Measurements from ENCODE around the gene MAG. TPM values are rescaled to one million over a fixed set of nuclear protein-coding genes. Genes with fewer than 3 reads are reported as not detected.

Gene MAG
- total RNA-seq, 2 experiments from 2014 or later, result 0.20 to 0.29 TPM

- H3K36me3 Mint-ChIP-seq, result no peaks in the 10 kb centered on the region
Measured at GRCh38 chr19:35346193-35347052, 54.5 kb downstream of the MAG start.

GRCh38 chr19:35347171-35347929 lies 55.4 kb downstream of the MAG start, which contains the start of gene FFAR1:
FFAR1 (plus strand) TSS chr19:35347902; CDS start chr19:35351552, 3,650 bp downstream.
- H3K36me3 Mint-ChIP-seq, result no peaks in the 10 kb centered on the region
- H3K27me3 Mint-ChIP-seq, result peaks cover 18% of the 10 kb centered on the region
- peak; percentile 57 for DNase-seq
- peak within 1 kb of the TSS; percentile 68 for H3K4me3 Mint-ChIP-seq
- H3K27ac Mint-ChIP-seq, result peak within 1 kb of the TSS; percentile 97
- H3K9me3 Mint-ChIP-seq, result no peaks in the 10 kb centered on the region
- H3K4me1 Mint-ChIP-seq, result peaks cover 31% of the 10 kb centered on the region

More at GRCh38 chr19:35346193-35347052, 54.5 kb downstream of the MAG start:
- Mint-ChIP-seq H3K4me3 (peak overlapping the region; percentile 68), H3K27me3 (peaks cover 23% of the 10 kb centered on the region), H3K27ac (peak overlapping the region; percentile 97), H3K9me3 (no peaks in the 10 kb centered on the region), H3K4me1 (peaks cover 31% of the 10 kb centered on the region)
- DNase-seq, result peak; percentile 78

- no peak for DNase-seq
- H3K4me1 Mint-ChIP-seq, result peaks cover 35% of the 10 kb centered on the region
- peak overlapping the region; percentile 97 for H3K27ac Mint-ChIP-seq
- no peaks in the 10 kb centered on the region for H3K36me3 Mint-ChIP-seq
- no peaks in the 10 kb centered on the region for H3K9me3 Mint-ChIP-seq
- H3K27me3 Mint-ChIP-seq, result peaks cover 16% of the 10 kb centered on the region
- H3K4me3 Mint-ChIP-seq, result no peak overlapping the region
Measured at GRCh38 chr19:35347930-35348298, 56.0 kb downstream of the MAG start.

- no peak for DNase-seq
- Mint-ChIP-seq H3K4me1 (peaks cover 37% of the 10 kb centered on the region), H3K9me3 (no peaks in the 10 kb centered on the region), H3K27me3 (peaks cover 18% of the 10 kb centered on the region), H3K36me3 (no peaks in the 10 kb centered on the region), H3K27ac (peak overlapping the region; percentile 3), H3K4me3 (no peak overlapping the region)
Measured at GRCh38 chr19:35348911-35349611, 57.1 kb downstream of the MAG start.

GRCh38 chr19:35349614-35350521 lies 57.9 kb downstream of the MAG start:
- H3K27ac Mint-ChIP-seq, result no peak overlapping the region
- no peak overlapping the region for H3K4me3 Mint-ChIP-seq
- H3K27me3 Mint-ChIP-seq, result peaks cover 15% of the 10 kb centered on the region
- peaks cover 37% of the 10 kb centered on the region for H3K4me1 Mint-ChIP-seq
- no peak for DNase-seq
- H3K36me3 Mint-ChIP-seq, result no peaks in the 10 kb centered on the region
- no peaks in the 10 kb centered on the region for H3K9me3 Mint-ChIP-seq

GRCh38 chr19:35350591-35350990 lies 58.6 kb downstream of the MAG start:
- H3K36me3 Mint-ChIP-seq, result no peaks in the 10 kb centered on the region
- H3K4me1 Mint-ChIP-seq, result peaks cover 33% of the 10 kb centered on the region
- peaks cover 14% of the 10 kb centered on the region for H3K27me3 Mint-ChIP-seq
- no peak overlapping the region for H3K27ac Mint-ChIP-seq
- no peak for DNase-seq
- no peaks in the 10 kb centered on the region for H3K9me3 Mint-ChIP-seq
- H3K4me3 Mint-ChIP-seq, result no peak overlapping the region

- Mint-ChIP-seq H3K27ac (no peak overlapping the region), H3K4me1 (peaks cover 23% of the 10 kb centered on the region), H3K27me3 (peaks cover 7% of the 10 kb centered on the region), H3K4me3 (no peak overlapping the region), H3K36me3 (no peaks in the 10 kb centered on the region), H3K9me3 (no peaks in the 10 kb centered on the region)
- no peak for DNase-seq
Measured at GRCh38 chr19:35351411-35352176, 59.6 kb downstream of the MAG start.

GRCh38 chr19:35352177-35352447 lies 60.2 kb downstream of the MAG start:
- Mint-ChIP-seq H3K36me3 (no peaks in the 10 kb centered on the region), H3K4me3 (no peak overlapping the region), H3K9me3 (no peaks in the 10 kb centered on the region), H3K4me1 (peaks cover 18% of the 10 kb centered on the region), H3K27me3 (peaks cover 7% of the 10 kb centered on the region), H3K27ac (no peak overlapping the region)
- no peak for DNase-seq

- Mint-ChIP-seq H3K4me1 (peaks cover 15% of the 10 kb centered on the region), H3K9me3 (no peaks in the 10 kb centered on the region), H3K4me3 (no peak overlapping the region), H3K36me3 (no peaks in the 10 kb centered on the region), H3K27me3 (peaks cover 7% of the 10 kb centered on the region), H3K27ac (no peak overlapping the region)
- DNase-seq, result peak; percentile 65
Measured at GRCh38 chr19:35352448-35353304, 60.7 kb downstream of the MAG start.

- H3K27me3 Mint-ChIP-seq, result peaks cover 11% of the 10 kb centered on the region
- peaks cover 15% of the 10 kb centered on the region for H3K4me1 Mint-ChIP-seq
- no peaks in the 10 kb centered on the region for H3K9me3 Mint-ChIP-seq
- H3K4me3 Mint-ChIP-seq, result no peak overlapping the region
- H3K36me3 Mint-ChIP-seq, result no peaks in the 10 kb centered on the region
- no peak for DNase-seq
- no peak overlapping the region for H3K27ac Mint-ChIP-seq
Measured at GRCh38 chr19:35353635-35354034, 61.7 kb downstream of the MAG start.

GRCh38 chr19:35354898-35355297 lies 62.9 kb downstream of the MAG start:
- no peak for DNase-seq
- Mint-ChIP-seq H3K4me3 (no peak overlapping the region), H3K36me3 (no peaks in the 10 kb centered on the region), H3K4me1 (peaks cover 15% of the 10 kb centered on the region), H3K27me3 (peaks cover 7% of the 10 kb centered on the region), H3K27ac (no peak overlapping the region), H3K9me3 (no peaks in the 10 kb centered on the region)

GRCh38 chr19:35355791-35356460 lies 64.0 kb downstream of the MAG start:
- no peak for DNase-seq
- Mint-ChIP-seq H3K27me3 (peaks cover 7% of the 10 kb centered on the region), H3K9me3 (no peaks in the 10 kb centered on the region), H3K4me3 (no peak overlapping the region), H3K27ac (no peak overlapping the region), H3K4me1 (peaks cover 15% of the 10 kb centered on the region), H3K36me3 (no peaks in the 10 kb centered on the region)

All from activated naive CD8-positive, alpha-beta T cell treated with anti-CD3 and anti-CD28 coated beads for 36 hours (primary cell).